Astrocyte (in vitro differentiated cells and primary cell): ENCODE results near the gene KCNK10. TPM values are rescaled to one million over a fixed set of nuclear protein-coding genes. Genes with fewer than 3 reads are reported as not detected.

Experiments used
- DNase-seq: peaks from one replicate; pipeline ENCODE4 v3.0.0-alpha.2; 2010; ENCODE audit warnings: low read depth
- FAIRE-seq: peaks from 2 replicates; lab custom pipeline; 2011; peaks lifted over from hg19 to GRCh38; lab: Jason Lieb, UNC
- H2AFZ ChIP-seq: 2 replicates; pipeline ENCODE4 v1.6.0; 2012; ENCODE audit warnings: low read depth, low read length, inconsistent platforms
- H3K27ac ChIP-seq: 2 replicates; pipeline ENCODE4 v1.5.1; 2011; ENCODE audit warnings: low read depth, low read length, inconsistent platforms
- H3K27me3 ChIP-seq: 2 replicates; pipeline ENCODE4 v1.6.0; 2011; ENCODE audit warnings: low read length, inconsistent platforms; ENCODE audit not compliant: insufficient read depth
- H3K36me3 ChIP-seq: 2 replicates; pipeline ENCODE4 v1.5.1; 2011; ENCODE audit warnings: low read length, inconsistent platforms; ENCODE audit not compliant: insufficient read depth
- H3K4me1 ChIP-seq: 2 replicates; pipeline ENCODE4 v1.5.1; 2011; ENCODE audit warnings: low read length, inconsistent platforms; ENCODE audit not compliant: insufficient read depth
- H3K4me2 ChIP-seq: 2 replicates; pipeline ENCODE4 v1.6.0; 2012; ENCODE audit warnings: low read length, inconsistent platforms
- H3K4me3 ChIP-seq: 2 replicates; pipeline ENCODE4 v1.5.1; 2011; ENCODE audit warnings: low read depth, mild to moderate bottlenecking, low read length, inconsistent platforms; ENCODE audit not compliant: insufficient read depth
- H3K79me2 ChIP-seq: 2 replicates; pipeline ENCODE4 v1.6.0; 2012; ENCODE audit warnings: mild to moderate bottlenecking, low read length, inconsistent platforms; ENCODE audit not compliant: insufficient read depth
- H3K9ac ChIP-seq: 2 replicates; pipeline ENCODE4 v1.6.0; 2012; ENCODE audit warnings: mild to moderate bottlenecking, low read length, inconsistent platforms
- H3K9me3 ChIP-seq: 2 replicates; pipeline ENCODE4 v1.5.1; 2012; ENCODE audit warnings: low read depth, mild to moderate bottlenecking, low read length, inconsistent platforms; ENCODE audit not compliant: insufficient read depth
- H4K20me1 ChIP-seq: 2 replicates; pipeline ENCODE4 v1.6.0; 2012; ENCODE audit warnings: low read length, inconsistent platforms; ENCODE audit not compliant: insufficient read depth
- H3K27ac Mint-ChIP-seq: one replicate; pipeline ENCODE4 v1.8.0; 2021; ENCODE audit warnings: mild to moderate bottlenecking, mixed read lengths; ENCODE audit not compliant: unreplicated experiment
- H3K27me3 Mint-ChIP-seq: one replicate; pipeline ENCODE4 v1.8.0; 2021; ENCODE audit warnings: low read depth, mixed read lengths; ENCODE audit not compliant: unreplicated experiment
- H3K36me3 Mint-ChIP-seq: one replicate; pipeline ENCODE4 v1.8.0; 2021; ENCODE audit warnings: low read depth, mixed read lengths; ENCODE audit not compliant: unreplicated experiment
- H3K4me1 Mint-ChIP-seq: one replicate; pipeline ENCODE4 v1.8.0; 2021; ENCODE audit warnings: low read depth, mixed read lengths; ENCODE audit not compliant: unreplicated experiment
- H3K4me3 Mint-ChIP-seq: one replicate; pipeline ENCODE4 v1.8.0; 2021; ENCODE audit warnings: mild to moderate bottlenecking, moderate library complexity, mixed read lengths; ENCODE audit not compliant: unreplicated experiment
- H3K9me3 Mint-ChIP-seq: one replicate; pipeline ENCODE4 v1.8.0; 2021; ENCODE audit warnings: mild to moderate bottlenecking, mixed read lengths; ENCODE audit not compliant: unreplicated experiment
- CTCF ChIP-seq: IDR thresholded peaks from 2 replicates; pipeline ENCODE4 v1.5.1; 2011; ENCODE audit warnings: low read depth, mild to moderate bottlenecking, inconsistent platforms, low read length, moderate library complexity; ENCODE audit not compliant: insufficient read depth
- EZH2 ChIP-seq: IDR thresholded peaks from 2 replicates; pipeline ENCODE4 v1.6.1; 2012; ENCODE audit warnings: mild to moderate bottlenecking, low read length, inconsistent platforms; ENCODE audit not compliant: insufficient read depth
- total RNA-seq: library from RNA; stranded (reverse); gene quantifications from 2 replicates; pipeline ENCODE4 v1.2.1, GENCODE V29; 2021

Gene KCNK10
- total RNA-seq, 1 donor from 2014 or later = 0.14 TPM

- H4K20me1 ChIP-seq = no peaks in the 10 kb centered on the region
- no peaks in the 10 kb centered on the region for H3K9me3 ChIP-seq
- Mint-ChIP-seq H3K4me3 (no peak overlapping the region), H3K27ac (no peak overlapping the region), H3K4me1 (no peaks in the 10 kb centered on the region), H3K9me3 (no peaks in the 10 kb centered on the region), H3K27me3 (no peaks in the 10 kb centered on the region), H3K36me3 (no peaks in the 10 kb centered on the region)
- FAIRE-seq (no peak), DNase-seq (no peak)
- no peaks in the 10 kb centered on the region for H3K27me3 ChIP-seq
- no peak overlapping the region for H2AFZ ChIP-seq
- H3K79me2 ChIP-seq = no peaks in the 10 kb centered on the region
- H3K4me1 ChIP-seq = no peaks in the 10 kb centered on the region
- H3K4me3 ChIP-seq = no peak overlapping the region
- no peak overlapping the region for H3K27ac ChIP-seq
- no peak overlapping the region for H3K9ac ChIP-seq
- TF ChIP-seq EZH2 (no peak), CTCF (no peak)
- H3K36me3 ChIP-seq = no peaks in the 10 kb centered on the region
- H3K4me2 ChIP-seq = no peak overlapping the region
Measured at GRCh38 chr14:88209273-88209672, 113.8 kb downstream of the KCNK10 start.

DNA sequence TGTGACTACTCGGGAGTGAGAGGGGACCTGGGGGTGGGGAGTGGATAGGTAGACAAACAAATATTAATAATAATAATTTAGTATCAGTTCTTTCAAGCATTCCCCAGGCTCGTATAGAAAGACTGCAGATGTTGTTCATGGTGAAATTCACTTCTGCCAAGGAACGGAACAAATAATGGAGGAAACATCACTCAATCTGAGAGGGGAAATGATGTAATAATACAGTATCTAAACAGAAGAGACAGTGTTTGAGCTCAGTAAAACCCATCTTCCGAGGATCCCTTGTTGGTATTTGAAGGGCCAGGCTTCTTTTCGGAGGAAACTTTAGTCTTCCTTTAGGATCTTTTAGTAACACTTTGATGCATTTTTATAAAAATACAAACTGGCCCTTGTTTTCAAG is 114.2 kb downstream of the KCNK10 start:
- Histone ChIP-seq H3K79me2 (no peaks in the 10 kb centered on the region), H3K9ac (no peak overlapping the region), H3K27me3 (no peaks in the 10 kb centered on the region), H3K4me3 (no peak overlapping the region), H2AFZ (no peak overlapping the region), H3K9me3 (no peaks in the 10 kb centered on the region), H3K4me1 (no peaks in the 10 kb centered on the region), H3K27ac (no peak overlapping the region), H3K36me3 (no peaks in the 10 kb centered on the region), H4K20me1 (no peaks in the 10 kb centered on the region), H3K4me2 (no peak overlapping the region)
- H3K27me3 Mint-ChIP-seq = peaks cover under 1% of the 10 kb centered on the region
- H3K4me3 Mint-ChIP-seq = no peak overlapping the region
- no peaks in the 10 kb centered on the region for H3K36me3 Mint-ChIP-seq
- no peak for TF ChIP-seq CTCF
- TF ChIP-seq EZH2 = no peak
- peaks cover 2% of the 10 kb centered on the region for H3K9me3 Mint-ChIP-seq
- DNase-seq (no peak), FAIRE-seq (no peak)
- no peaks in the 10 kb centered on the region for H3K4me1 Mint-ChIP-seq
- no peak overlapping the region for H3K27ac Mint-ChIP-seq

DNA sequence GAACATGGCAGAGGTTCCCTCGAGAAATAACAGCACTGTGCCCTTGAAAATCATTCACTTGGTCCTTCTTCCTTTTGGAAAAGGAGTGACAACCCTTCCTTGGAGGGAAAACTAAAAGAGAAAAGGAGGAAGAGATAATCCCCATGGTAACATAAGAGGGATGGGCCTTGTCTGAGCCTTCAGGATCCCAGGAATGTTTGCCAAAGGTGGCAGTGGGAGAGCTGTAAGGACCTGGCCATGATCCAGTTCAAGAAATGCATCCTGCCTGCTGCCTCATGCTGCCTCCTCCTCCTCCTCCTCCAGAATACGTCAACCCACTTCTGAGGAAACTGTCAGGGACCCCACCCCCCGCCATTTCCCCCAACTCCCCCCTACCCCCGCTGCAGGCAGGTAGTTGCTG is 118.8 kb downstream of the KCNK10 start:
- H3K79me2 ChIP-seq = no peaks in the 10 kb centered on the region
- H4K20me1 ChIP-seq = no peaks in the 10 kb centered on the region
- peaks cover 16% of the 10 kb centered on the region for H3K27me3 Mint-ChIP-seq
- no peak overlapping the region for H3K9ac ChIP-seq
- H3K27me3 ChIP-seq = no peaks in the 10 kb centered on the region
- no peaks in the 10 kb centered on the region for H3K4me1 Mint-ChIP-seq
- H3K4me3 ChIP-seq = no peak overlapping the region
- FAIRE-seq (no peak), DNase-seq (no peak)
- H3K9me3 ChIP-seq = no peaks in the 10 kb centered on the region
- no peak overlapping the region for H3K4me2 ChIP-seq
- H3K4me3 Mint-ChIP-seq = no peak overlapping the region
- peaks cover 3% of the 10 kb centered on the region for H3K9me3 Mint-ChIP-seq
- H2AFZ ChIP-seq = no peak overlapping the region
- TF ChIP-seq EZH2 = no peak
- TF ChIP-seq CTCF = no peak
- no peaks in the 10 kb centered on the region for H3K4me1 ChIP-seq
- no peaks in the 10 kb centered on the region for H3K36me3 Mint-ChIP-seq
- H3K36me3 ChIP-seq = no peaks in the 10 kb centered on the region
- no peak overlapping the region for H3K27ac Mint-ChIP-seq
- no peak overlapping the region for H3K27ac ChIP-seq
